K562 (cell line): Measurements from ENCODE around the gene SEC14L1. TPM values are rescaled to one million over a fixed set of nuclear protein-coding genes. Genes with fewer than 3 reads are reported as not detected.

Experiments used
- CBX3 ChIP-seq, 2 experiments: IDR thresholded peaks; 1 replicate in 1 of 2; 2 replicates in 1 of 2; pipeline ENCODE4 v1.6.1; 2012; ENCODE audit warnings: inconsistent platforms in 2 of 2, low read length in 2 of 2, borderline replicate concordance in 1 of 2, control low read depth in 1 of 2
- CCAR2 ChIP-seq: fragments of 200-400 bp; formaldehyde crosslinking; IDR thresholded peaks from 2 replicates; pipeline ENCODE4 v1.6.1; 2017; ENCODE audit warnings: mild to moderate bottlenecking, low read depth, low read length
- CHD4 ChIP-seq: fragments of 200-600 bp; sonication (generic); IDR thresholded peaks from 3 replicates; pipeline ENCODE4 v1.6.1; 2012; ENCODE audit warnings: low read depth, mild to moderate bottlenecking, mixed read lengths, low read length, inconsistent platforms; ENCODE audit not compliant: insufficient read depth, insufficient replicate concordance, poor library complexity, severe bottlenecking
- CREB3 ChIP-seq: fragments of 450-650 bp; conservative IDR thresholded peaks from 2 replicates; pipeline ENCODE4 v1.6.1; 2016; ENCODE audit warnings: missing genetic modification characterization, low read depth, mild to moderate bottlenecking, missing compliant biosample characterization, moderate library complexity
- ILK ChIP-seq: fragments of 450-650 bp; IDR thresholded peaks from 2 replicates; pipeline ENCODE4 v1.6.1; 2016; ENCODE audit warnings: missing genetic modification characterization, low read depth, mild to moderate bottlenecking, missing compliant biosample characterization, moderate library complexity, borderline replicate concordance
- KAT2B ChIP-seq: IDR thresholded peaks from one replicate; pipeline ENCODE4 v1.6.1; 2012; ENCODE audit warnings: low read depth, mild to moderate bottlenecking, control low read depth, inconsistent platforms, low read length, moderate library complexity
- MCM2 ChIP-seq: fragments of 450-650 bp; IDR thresholded peaks from 2 replicates; pipeline ENCODE4 v1.6.1; 2017; ENCODE audit warnings: low read depth, mild to moderate bottlenecking
- MEIS2 ChIP-seq: fragments of 450-650 bp; IDR thresholded peaks from 2 replicates; pipeline ENCODE4 v1.6.1; 2014; ENCODE audit warnings: mild to moderate bottlenecking; ENCODE audit not compliant: partially characterized antibody
- NCOA4 ChIP-seq: fragments of 450-650 bp; IDR thresholded peaks from 2 replicates; pipeline ENCODE4 v1.6.1; 2018; ENCODE audit warnings: mild to moderate bottlenecking; ENCODE audit not compliant: partially characterized antibody
- SETDB1 ChIP-seq: IDR thresholded peaks from one replicate; pipeline ENCODE4 v1.6.1; 2012; ENCODE audit warnings: low read length, control low read depth, inconsistent platforms
- TCFL5 ChIP-seq: fragments of 250-450 bp; sonication (Bioruptor Pico); conservative IDR thresholded peaks from 2 replicates; pipeline ENCODE4 v1.6.1; 2021; ENCODE audit warnings: mild to moderate bottlenecking, moderate library complexity, matching md5 sums
- ZBTB34 ChIP-seq: fragments of 250-450 bp; sonication (Bioruptor Pico); IDR thresholded peaks from 2 replicates; pipeline ENCODE4 v1.8.0; 2021; ENCODE audit warnings: mild to moderate bottlenecking, moderate library complexity
- ZBTB7A ChIP-seq: IDR thresholded peaks from 2 replicates; pipeline ENCODE4 v1.6.1; 2011; ENCODE audit warnings: low read depth, mild to moderate bottlenecking, low read length, moderate library complexity, borderline replicate concordance; ENCODE audit not compliant: control insufficient read depth
- ZNF121 ChIP-seq: sonication (generic); formaldehyde crosslinking; conservative IDR thresholded peaks from 2 replicates; pipeline ENCODE4 v1.8.0; 2022; ENCODE audit warnings: missing genetic modification reagents
- ZNF586 ChIP-seq: fragments of 450-650 bp; formaldehyde crosslinking; conservative IDR thresholded peaks from 2 replicates; pipeline ENCODE4 v1.4.0; 2020; ENCODE audit warnings: mild to moderate bottlenecking, moderate library complexity
- ZNF592 ChIP-seq: fragments of 450-650 bp; IDR thresholded peaks from 2 replicates; pipeline ENCODE4 v1.6.1; 2017; ENCODE audit warnings: antibody characterized with exemption, mild to moderate bottlenecking
- polyA plus RNA-seq, 8 experiments: library from polyadenylated mRNA; depleted of rRNA in 4 of 8; stranded (reverse) in 5 of 8; unstranded in 3 of 8; fragments of >200 nt; fragmentation: Nextera tagmentation in 2 of 8; fragmentation: Illumina TruSeq in 1 of 8; extraction: Ambion mirVana in 2 of 8; extraction: Trizol in 1 of 8; gene quantifications; 2 replicates each; pipeline versions ENCODE4 v1.2.1 to v1.2.3, GENCODE V29; 2011 to 2014; ENCODE audit warnings: inconsistent platforms in 1 of 8, missing spikeins in 1 of 8
- total RNA-seq, 7 experiments: library from RNA; depleted of rRNA in 6 of 7; stranded (reverse); fragments of >200 nt in 6 of 7; fragmentation: Illumina TruSeq in 2 of 7; extraction: Trizol in 2 of 7; gene quantifications; 2 replicates each; pipeline versions ENCODE4 v1.2.1 to v1.2.3, GENCODE V29; 2011 to 2021; ENCODE audit warnings: low replicate concordance in 1 of 7
- TF ChIP-seq, protein P1 (sequence below): fragments of 450-650 bp; IDR thresholded peaks from 2 replicates; pipeline ENCODE4 v1.6.1; 2018; ENCODE audit warnings: mild to moderate bottlenecking, low read depth; ENCODE audit not compliant: partially characterized antibody
- TF ChIP-seq, protein P2 (sequence below): fragments of 250-450 bp; sonication (Bioruptor Pico); IDR thresholded peaks from 2 replicates; pipeline ENCODE4 v1.4.0; 2020

The SEC14L1 gene
- total and polyA plus RNA-seq, 9 of the 15 experiments (the other 6 are each of a cell fraction or from before 2014, with no cell fraction given) = 3.1 to 39.7 (median 15.2) TPM

DNA sequence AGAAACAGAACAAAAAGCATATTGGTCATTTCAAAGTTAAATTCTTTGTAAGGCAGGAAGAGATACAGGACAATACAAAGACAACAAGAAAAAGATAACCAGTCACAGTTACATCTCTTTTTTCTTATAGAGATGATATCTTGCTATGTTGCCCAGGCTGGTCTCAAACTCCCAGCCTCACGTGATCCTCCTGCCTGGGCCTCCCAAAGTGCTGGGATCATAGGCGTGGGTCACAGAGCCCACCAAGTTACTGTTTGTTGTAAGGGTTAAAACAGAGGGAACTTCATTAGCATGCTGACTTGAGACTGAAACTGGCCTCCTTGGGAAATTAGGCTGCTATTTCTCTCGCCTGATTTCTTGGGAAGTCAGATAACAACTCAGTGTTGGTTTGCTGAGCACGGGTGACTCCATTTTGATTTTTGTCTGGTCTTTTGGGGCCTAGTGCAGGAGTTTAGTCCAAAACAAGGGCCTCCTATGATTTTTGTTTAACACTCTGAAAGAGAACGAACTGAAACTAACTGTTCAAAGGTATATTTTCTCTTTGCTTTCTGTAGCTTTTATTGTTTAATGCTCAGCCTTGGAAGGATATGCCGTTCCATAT is 31.5 kb upstream of the SEC14L1 start (continued):
- TF ChIP-seq, protein P1, sequence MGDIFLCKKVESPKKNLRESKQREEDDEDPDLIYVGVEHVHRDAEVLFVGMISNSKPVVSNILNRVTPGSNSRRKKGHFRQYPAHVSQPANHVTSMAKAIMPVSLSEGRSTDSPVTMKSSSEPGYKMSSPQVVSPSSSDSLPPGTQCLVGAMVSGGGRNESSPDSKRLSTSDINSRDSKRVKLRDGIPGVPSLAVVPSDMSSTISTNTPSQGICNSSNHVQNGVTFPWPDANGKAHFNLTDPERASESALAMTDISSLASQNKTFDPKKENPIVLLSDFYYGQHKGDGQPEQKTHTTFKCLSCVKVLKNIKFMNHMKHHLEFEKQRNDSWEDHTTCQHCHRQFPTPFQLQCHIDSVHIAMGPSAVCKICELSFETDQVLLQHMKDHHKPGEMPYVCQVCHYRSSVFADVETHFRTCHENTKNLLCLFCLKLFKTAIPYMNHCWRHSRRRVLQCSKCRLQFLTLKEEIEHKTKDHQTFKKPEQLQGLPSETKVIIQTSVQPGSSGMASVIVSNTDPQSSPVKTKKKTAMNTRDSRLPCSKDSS = no peak
- TF ChIP-seq CHD4 (no peak), CREB3 (tag) (peak; percentile 96), ZNF121 (CRISPR knock-in tag) (no peak), ZBTB34 (CRISPR knock-in tag) (0 out of 2 replicates have a peak, but pooled peaks have one; percentile 21), TCFL5 (CRISPR knock-in tag) (peak; percentile 79), CCAR2 (no peak), NCOA4 (no peak), KAT2B (no peak), SETDB1 (no peak), ZBTB7A (no peak), CBX3 (IDR thresholded peaks at IDR 0.05; ENCODE audit: borderline replicate concordance in 1 of 2, low read length in 2 of 2) (no peak), ILK (peak; percentile 71), MCM2 (no peak), ZNF592 (peak; percentile 99), MEIS2 (no peak), ZNF586 (CRISPR knock-in tag) (0 out of 2 replicates have a peak, but pooled peaks have one; percentile 75)
- TF ChIP-seq, protein P2, sequence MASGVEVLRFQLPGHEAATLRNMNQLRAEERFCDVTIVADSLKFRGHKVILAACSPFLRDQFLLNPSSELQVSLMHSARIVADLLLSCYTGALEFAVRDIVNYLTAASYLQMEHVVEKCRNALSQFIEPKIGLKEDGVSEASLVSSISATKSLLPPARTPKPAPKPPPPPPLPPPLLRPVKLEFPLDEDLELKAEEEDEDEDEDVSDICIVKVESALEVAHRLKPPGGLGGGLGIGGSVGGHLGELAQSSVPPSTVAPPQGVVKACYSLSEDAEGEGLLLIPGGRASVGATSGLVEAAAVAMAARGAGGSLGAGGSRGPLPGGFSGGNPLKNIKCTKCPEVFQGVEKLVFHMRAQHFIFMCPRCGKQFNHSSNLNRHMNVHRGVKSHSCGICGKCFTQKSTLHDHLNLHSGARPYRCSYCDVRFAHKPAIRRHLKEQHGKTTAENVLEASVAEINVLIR (CRISPR knock-in tag) = peak; percentile 68
